Right atrium auricular region (tissue), 2 donors: ENCODE results near the gene PNMA5. TPM values are rescaled to one million over a fixed set of nuclear protein-coding genes. Genes with fewer than 3 reads are reported as not detected.

Source experiments
- DNase-seq: peaks from one replicate; pipeline ENCODE4 v3.0.0-alpha.2; 2019; ENCODE audit warnings: low spot score
- H3K27ac ChIP-seq, 2 donors: fragments of 200-600 bp; sonication (generic); 1 replicate in 1 of 2; 2 replicates in 1 of 2; pipeline ENCODE4 v1.5.1; 2016 to 2019
- H3K27me3 ChIP-seq, 2 donors: fragments of 200-600 bp; sonication (generic); one replicate each; pipeline versions ENCODE4 v1.5.1 to v1.6.0; 2017 to 2019
- H3K36me3 ChIP-seq: fragments of 200-600 bp; sonication (generic); one replicate; pipeline ENCODE4 v1.5.1; 2016
- H3K4me1 ChIP-seq, 2 donors: fragments of 200-600 bp; sonication (generic); one replicate each; pipeline versions ENCODE4 v1.5.1 to v1.6.0; 2017 to 2019
- H3K4me3 ChIP-seq, 2 donors: fragments of 200-600 bp; sonication (generic); 1 replicate in 1 of 2; 2 replicates in 1 of 2; pipeline ENCODE4 v1.5.1; 2017 to 2019; ENCODE audit warnings: mild to moderate bottlenecking in 1 of 2, moderate library complexity in 1 of 2
- H3K9me3 ChIP-seq, 2 donors: fragments of 200-600 bp; sonication (generic); one replicate each; pipeline ENCODE4 v1.5.1; 2019
- total RNA-seq, 2 donors: library from RNA; depleted of rRNA; stranded (reverse); fragments of >200 nt; gene quantifications; one replicate each; pipeline ENCODE4 v1.1.0, GENCODE V29; 2016
- TF ChIP-seq, protein P1 (sequence below), 2 donors: fragments of 200-600 bp; sonication (generic); IDR thresholded peaks; one replicate each; pipeline ENCODE4 v1.5.1; 2019; ENCODE audit warnings: antibody characterized with exemption in 2 of 2

The PNMA5 gene
- total RNA-seq, 2 donors from 2014 or later = not detected

DNA sequence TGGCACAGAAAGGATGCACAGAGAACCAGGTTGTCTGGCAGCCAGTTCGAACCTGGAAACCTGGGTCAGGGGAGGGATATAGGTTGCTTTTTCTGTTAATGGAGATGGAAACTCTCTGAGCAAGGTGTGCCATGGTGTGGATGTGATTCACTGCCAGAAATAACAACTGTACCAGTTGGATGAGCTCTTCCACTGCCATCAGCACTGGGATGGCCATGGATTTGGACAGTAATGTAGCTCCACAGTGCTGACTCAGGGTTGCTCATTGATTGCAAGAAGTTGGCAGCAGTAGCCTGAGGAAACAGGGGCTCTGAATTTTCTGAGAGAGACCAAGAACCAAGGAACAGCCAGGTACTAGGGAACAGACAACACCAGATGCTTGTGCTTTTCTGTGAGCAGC, 33.8 kb downstream of the PNMA5 start:
- H3K36me3 ChIP-seq = no peaks in the 10 kb centered on the region

DNA sequence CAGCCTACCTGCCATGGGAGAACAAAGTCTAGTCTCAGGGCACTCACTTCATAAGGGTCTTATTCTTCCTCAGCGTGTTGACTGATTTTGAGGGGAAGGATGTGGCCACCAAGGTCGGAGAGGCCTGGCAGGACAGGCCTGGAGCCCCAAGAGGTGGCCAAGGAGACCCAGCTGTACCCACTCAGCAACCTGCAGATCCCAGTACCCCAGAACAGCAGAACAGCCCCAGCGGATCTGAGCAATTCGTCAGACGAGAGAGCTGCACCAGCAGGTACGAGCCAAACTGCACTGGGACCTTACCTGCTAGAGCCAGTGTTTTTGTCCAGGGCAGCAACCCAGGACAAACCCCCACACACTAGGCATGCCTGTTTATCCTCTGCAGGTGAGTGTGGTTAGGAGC, 34.3 kb downstream of the PNMA5 start:
- Histone ChIP-seq H3K27ac (no peak overlapping the region), H3K36me3 (no peaks in the 10 kb centered on the region), H3K27me3 (no peaks in the 10 kb centered on the region), H3K4me1 (peaks cover 0 to 4% of the 10 kb centered on the region in 2 donors), H3K9me3 (no peaks in the 10 kb centered on the region), H3K4me3 (no peak overlapping the region)
- TF ChIP-seq, protein P1, sequence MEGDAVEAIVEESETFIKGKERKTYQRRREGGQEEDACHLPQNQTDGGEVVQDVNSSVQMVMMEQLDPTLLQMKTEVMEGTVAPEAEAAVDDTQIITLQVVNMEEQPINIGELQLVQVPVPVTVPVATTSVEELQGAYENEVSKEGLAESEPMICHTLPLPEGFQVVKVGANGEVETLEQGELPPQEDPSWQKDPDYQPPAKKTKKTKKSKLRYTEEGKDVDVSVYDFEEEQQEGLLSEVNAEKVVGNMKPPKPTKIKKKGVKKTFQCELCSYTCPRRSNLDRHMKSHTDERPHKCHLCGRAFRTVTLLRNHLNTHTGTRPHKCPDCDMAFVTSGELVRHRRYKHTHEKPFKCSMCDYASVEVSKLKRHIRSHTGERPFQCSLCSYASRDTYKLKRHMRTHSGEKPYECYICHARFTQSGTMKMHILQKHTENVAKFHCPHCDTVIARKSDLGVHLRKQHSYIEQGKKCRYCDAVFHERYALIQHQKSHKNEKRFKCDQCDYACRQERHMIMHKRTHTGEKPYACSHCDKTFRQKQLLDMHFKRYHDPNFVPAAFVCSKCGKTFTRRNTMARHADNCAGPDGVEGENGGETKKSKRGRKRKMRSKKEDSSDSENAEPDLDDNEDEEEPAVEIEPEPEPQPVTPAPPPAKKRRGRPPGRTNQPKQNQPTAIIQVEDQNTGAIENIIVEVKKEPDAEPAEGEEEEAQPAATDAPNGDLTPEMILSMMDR (IDR thresholded peaks at IDR 0.05) = no peak
- DNase-seq = no peak

More for the DNA sequence above, 33.8 kb downstream of the PNMA5 start:
- Histone ChIP-seq H3K27ac (no peak overlapping the region), H3K4me3 (no peak overlapping the region), H3K9me3 (no peaks in the 10 kb centered on the region), H3K4me1 (peaks cover 0 to 4% of the 10 kb centered on the region in 2 donors), H3K27me3 (no peaks in the 10 kb centered on the region)
- DNase-seq = no peak
- TF ChIP-seq, protein P1 (IDR thresholded peaks at IDR 0.05) = no peak

DNA sequence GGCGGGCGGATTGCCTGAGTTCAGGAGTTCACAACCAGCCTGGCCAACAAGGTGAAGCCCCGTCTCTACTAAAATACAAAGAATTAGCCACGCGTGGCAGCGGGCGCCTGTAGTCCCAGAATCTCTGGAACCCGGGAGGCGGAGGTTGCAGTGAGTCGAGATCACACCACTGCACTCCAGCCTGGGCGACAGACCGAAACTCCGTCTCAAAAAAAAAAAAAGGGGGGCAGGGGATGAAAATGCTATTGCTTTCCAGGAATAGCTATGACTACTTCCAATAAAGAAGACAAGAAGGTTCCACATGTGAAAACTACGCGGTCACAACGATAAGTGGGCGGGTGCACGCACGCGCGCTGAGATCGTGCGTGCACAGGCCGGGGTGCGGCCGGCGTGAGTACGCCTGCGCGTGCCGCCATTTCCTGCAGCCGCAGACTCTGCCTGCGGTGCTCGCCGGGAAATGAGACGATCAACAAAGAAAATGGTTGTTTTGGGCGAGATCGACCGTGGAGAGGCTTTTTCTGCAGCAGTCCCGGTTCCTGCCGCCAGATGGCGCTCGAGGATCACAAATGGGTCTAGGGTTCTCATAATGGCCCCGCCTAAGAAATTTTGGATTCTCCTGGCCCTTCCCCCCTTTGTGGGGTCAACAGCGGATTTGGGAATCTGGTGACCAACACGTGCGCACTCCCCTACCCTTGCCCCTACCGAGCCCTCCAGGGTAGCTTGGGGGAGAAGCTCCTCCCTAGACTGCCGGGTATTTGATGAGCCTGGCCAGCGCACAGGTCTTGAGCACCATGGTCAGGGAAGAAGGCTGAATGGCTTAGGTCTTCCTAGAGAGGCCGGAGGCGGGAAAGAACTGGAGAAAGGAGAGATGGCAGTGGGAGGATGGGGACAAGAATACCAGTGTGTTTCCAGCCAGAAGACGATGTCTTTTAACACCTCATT, 35.1 kb downstream of the PNMA5 start:
- H3K4me3 ChIP-seq = peak overlapping the region in 1 of 2 donors; percentile 42
- TF ChIP-seq, protein P1 (IDR thresholded peaks at IDR 0.05) = peak; percentile 80 to 94
- H3K27me3 ChIP-seq = no peaks in the 10 kb centered on the region
- DNase-seq = peak; percentile 92
- H3K9me3 ChIP-seq = no peaks in the 10 kb centered on the region
- peaks cover 0 to 4% of the 10 kb centered on the region in 2 donors for H3K4me1 ChIP-seq
- no peaks in the 10 kb centered on the region for H3K36me3 ChIP-seq
- H3K27ac ChIP-seq = peak overlapping the region; percentile 54 to 69

DNA sequence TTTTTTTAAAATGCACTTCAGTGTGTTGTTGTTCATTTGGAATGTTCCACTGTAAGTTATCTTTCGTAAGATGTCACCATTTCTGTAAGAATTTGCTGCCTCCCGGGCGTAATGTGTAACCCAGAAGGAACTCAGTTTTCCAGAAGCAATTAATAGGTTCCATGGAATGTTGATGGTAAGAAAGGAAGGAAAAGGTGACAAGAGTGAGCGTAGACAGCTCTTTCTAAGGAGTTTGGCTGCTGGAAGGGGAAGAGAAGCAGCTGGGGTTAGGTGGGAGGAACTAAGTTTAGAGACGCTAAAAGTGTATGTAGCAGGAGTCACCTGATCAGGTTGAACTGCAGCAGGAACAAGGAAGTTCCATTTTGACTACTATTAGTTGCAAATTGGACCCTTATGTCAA, 35.9 kb downstream of the PNMA5 start:
- peak overlapping the region in 1 of 2 donors; percentile 69 for H3K27ac ChIP-seq
- TF ChIP-seq, protein P1 (IDR thresholded peaks at IDR 0.05) = no peak
- peak overlapping the region in 1 of 2 donors; percentile 42 for H3K4me3 ChIP-seq

DNA sequence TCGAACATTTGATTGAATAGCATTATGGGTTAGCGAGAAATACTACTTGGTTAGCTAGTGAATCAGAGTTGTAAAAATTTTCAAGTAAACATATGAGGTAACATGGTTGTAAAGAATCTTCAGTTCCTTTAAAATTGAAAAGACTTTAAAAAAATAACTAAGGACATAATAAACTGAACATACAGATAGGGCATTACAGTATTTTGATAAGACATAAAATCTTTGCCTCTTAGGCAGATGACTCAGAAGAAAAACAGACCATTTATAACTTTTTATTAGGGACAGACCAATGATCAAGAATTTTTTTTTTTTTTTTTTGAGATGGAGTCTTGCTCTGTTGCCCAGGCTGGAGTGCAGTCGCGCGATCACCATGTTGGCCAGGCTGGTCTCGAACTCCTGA, 43.1 kb downstream of the PNMA5 start:
- Histone ChIP-seq H3K36me3 (no peaks in the 10 kb centered on the region), H3K27ac (no peak overlapping the region), H3K4me3 (no peak overlapping the region), H3K27me3 (no peaks in the 10 kb centered on the region), H3K9me3 (no peaks in the 10 kb centered on the region), H3K4me1 (no peaks in the 10 kb centered on the region)
- TF ChIP-seq, protein P1 (IDR thresholded peaks at IDR 0.05) = no peak
- no peak for DNase-seq

More for the DNA sequence above, 35.9 kb downstream of the PNMA5 start:
- no peaks in the 10 kb centered on the region for H3K27me3 ChIP-seq
- H3K4me1 ChIP-seq = peaks cover 0 to 4% of the 10 kb centered on the region in 2 donors
- no peak for DNase-seq
- H3K9me3 ChIP-seq = no peaks in the 10 kb centered on the region
- no peaks in the 10 kb centered on the region for H3K36me3 ChIP-seq
